Measurements from ENCODE around the gene GLB1L2. TPM values are rescaled to one million over a fixed set of nuclear protein-coding genes. Genes with fewer than 3 reads are reported as not detected.

GLB1L2 gene
- total RNA-seq, 1 experiment from 2014 or later, result 19.0 TPM

- H3K27ac Mint-ChIP-seq (ENCODE audit: unreplicated experiment), result no peak overlapping the region
- H3K36me3 Mint-ChIP-seq (ENCODE audit: insufficient read depth, unreplicated experiment), result peaks cover 20% of the 10 kb centered on the region
- BruUV-seq (replicated peaks), result no TSS peak
- peak overlapping the region; percentile 69 for H3K4me3 Mint-ChIP-seq (ENCODE audit: low read depth, unreplicated experiment)
- no peaks in the 10 kb centered on the region for H3K9me3 Mint-ChIP-seq (ENCODE audit: low read depth, unreplicated experiment)
- peaks cover 22% of the 10 kb centered on the region for H3K27me3 Mint-ChIP-seq (ENCODE audit: unreplicated experiment)
- no peak for TF ChIP-seq CTCF (IDR thresholded peaks at IDR 0.05; ENCODE audit: unreplicated experiment)
- CTCF ChIA-PET, result no interaction called here
- no peak for DNase-seq
- intact Hi-C loops (cut with micrococcal nuclease; ENCODE audit: unreplicated experiment), result no loop called here
- peaks cover 17% of the 10 kb centered on the region for H3K4me1 Mint-ChIP-seq (ENCODE audit: low read depth, unreplicated experiment)
These were observed 1.0 kb upstream of the GLB1L2 start for GRCh38 chr11:134330611-134331353.

GRCh38 chr11:134332189-134332631 lies 422 bp downstream of the GLB1L2 start:
- intact Hi-C loops (cut with micrococcal nuclease; ENCODE audit: unreplicated experiment), result no loop called here
- Mint-ChIP-seq H3K36me3 (ENCODE audit: insufficient read depth, unreplicated experiment) (peaks cover 20% of the 10 kb centered on the region), H3K27ac (ENCODE audit: unreplicated experiment) (no peak overlapping the region), H3K4me1 (ENCODE audit: low read depth, unreplicated experiment) (peaks cover 17% of the 10 kb centered on the region), H3K27me3 (ENCODE audit: unreplicated experiment) (peaks cover 8% of the 10 kb centered on the region), H3K9me3 (ENCODE audit: low read depth, unreplicated experiment) (no peaks in the 10 kb centered on the region), H3K4me3 (ENCODE audit: low read depth, unreplicated experiment) (peak overlapping the region; percentile 69)
- no TSS peak for BruUV-seq (replicated peaks)
- CTCF ChIA-PET, result no interaction called here
- peak; percentile 30 for DNase-seq
- TF ChIP-seq CTCF (IDR thresholded peaks at IDR 0.05; ENCODE audit: unreplicated experiment), result no peak

- TF ChIP-seq CTCF (IDR thresholded peaks at IDR 0.05; ENCODE audit: unreplicated experiment), result no peak
- Mint-ChIP-seq H3K4me3 (ENCODE audit: low read depth, unreplicated experiment) (peak overlapping the region; percentile 69), H3K27ac (ENCODE audit: unreplicated experiment) (no peak overlapping the region), H3K27me3 (ENCODE audit: unreplicated experiment) (peaks cover 8% of the 10 kb centered on the region), H3K4me1 (ENCODE audit: low read depth, unreplicated experiment) (peaks cover 17% of the 10 kb centered on the region), H3K36me3 (ENCODE audit: insufficient read depth, unreplicated experiment) (peaks cover 20% of the 10 kb centered on the region), H3K9me3 (ENCODE audit: low read depth, unreplicated experiment) (no peaks in the 10 kb centered on the region)
- intact Hi-C loops (cut with micrococcal nuclease; ENCODE audit: unreplicated experiment), result no loop called here
- CTCF ChIA-PET, result no interaction called here
- DNase-seq, result no peak
- TSS peak; percentile 27 for BruUV-seq (replicated peaks)
These were observed 994 bp downstream of the GLB1L2 start for GRCh38 chr11:134332782-134333181.

GRCh38 chr11:134333312-134333711 lies 1.5 kb downstream of the GLB1L2 start:
- Mint-ChIP-seq H3K36me3 (ENCODE audit: insufficient read depth, unreplicated experiment) (peaks cover 20% of the 10 kb centered on the region), H3K27ac (ENCODE audit: unreplicated experiment) (no peak overlapping the region), H3K9me3 (ENCODE audit: low read depth, unreplicated experiment) (no peaks in the 10 kb centered on the region), H3K4me1 (ENCODE audit: low read depth, unreplicated experiment) (peaks cover 17% of the 10 kb centered on the region), H3K4me3 (ENCODE audit: low read depth, unreplicated experiment) (peak overlapping the region; percentile 69), H3K27me3 (ENCODE audit: unreplicated experiment) (peaks cover 8% of the 10 kb centered on the region)
- intact Hi-C loops (cut with micrococcal nuclease; ENCODE audit: unreplicated experiment), result no loop called here
- DNase-seq, result no peak
- CTCF ChIA-PET, result no interaction called here
- no TSS peak for BruUV-seq (replicated peaks)
- no peak for TF ChIP-seq CTCF (IDR thresholded peaks at IDR 0.05; ENCODE audit: unreplicated experiment)

Measured in Calu3 (cell line).